22Rv1 (cell line): Measurements from ENCODE around the gene CIB2.

Source experiments
- H3K27ac ChIP-seq: fragments of 450-650 bp; 2 replicates; pipeline ENCODE4 v1.5.1; 2017
- ZFX ChIP-seq: fragments of 450-650 bp; IDR thresholded peaks from 2 replicates; pipeline ENCODE4 v1.6.1; 2017; ENCODE audit warnings: antibody characterized with exemption, borderline replicate concordance
- TF ChIP-seq, protein P1 (sequence below): fragments of 450-650 bp; IDR thresholded peaks from 2 replicates; pipeline ENCODE4 v1.5.1; 2017; ENCODE audit warnings: mild to moderate bottlenecking

CIB2 gene

DNA sequence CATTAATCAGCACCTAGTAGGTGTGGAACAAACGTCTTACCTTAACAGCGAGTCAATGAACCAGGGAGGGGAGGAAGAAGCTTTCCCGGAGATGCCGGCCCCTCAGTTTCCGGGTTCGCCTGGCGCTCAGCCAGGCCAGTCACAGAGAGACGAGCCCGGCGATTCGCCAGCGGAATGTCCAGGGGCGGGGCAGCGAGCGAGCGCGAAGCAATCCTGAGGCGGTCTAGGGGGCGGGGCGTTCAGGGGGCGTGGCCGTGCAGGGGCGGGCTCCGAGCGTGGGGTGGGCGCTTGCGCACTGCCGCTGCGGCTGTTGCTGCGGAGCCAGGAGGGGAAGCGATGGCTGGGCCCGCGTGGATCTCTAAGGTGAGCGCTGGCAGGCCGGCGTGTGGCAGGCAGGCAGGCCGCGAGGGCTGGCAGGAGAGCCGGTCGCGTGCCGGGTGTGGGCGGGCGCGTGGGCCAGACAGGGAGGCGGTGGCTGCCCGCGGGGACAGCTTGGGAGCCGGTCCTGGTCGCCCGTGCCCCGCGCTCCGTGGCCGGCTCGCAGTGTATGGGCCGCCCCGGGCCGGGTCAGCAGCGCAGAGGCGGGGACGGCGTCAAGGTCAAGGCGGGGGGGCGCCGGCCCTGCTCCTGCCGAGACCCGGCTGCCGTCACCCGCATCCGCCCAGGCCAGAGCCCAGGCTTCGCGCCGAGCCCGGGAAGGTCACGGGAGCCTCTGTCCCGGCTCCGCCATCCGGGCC lies 18.0 kb upstream of the CIB2 start, which contains the start of gene IDH3A:
Gene IDH3A, plus strand, starts transcription at position 295 of the 737 bp plus-strand sequence. Its CDS starts 42 bp downstream, at position 337.
- H3K27ac ChIP-seq, result peak within 1 kb of the TSS; percentile 69
- TF ChIP-seq, protein P1, sequence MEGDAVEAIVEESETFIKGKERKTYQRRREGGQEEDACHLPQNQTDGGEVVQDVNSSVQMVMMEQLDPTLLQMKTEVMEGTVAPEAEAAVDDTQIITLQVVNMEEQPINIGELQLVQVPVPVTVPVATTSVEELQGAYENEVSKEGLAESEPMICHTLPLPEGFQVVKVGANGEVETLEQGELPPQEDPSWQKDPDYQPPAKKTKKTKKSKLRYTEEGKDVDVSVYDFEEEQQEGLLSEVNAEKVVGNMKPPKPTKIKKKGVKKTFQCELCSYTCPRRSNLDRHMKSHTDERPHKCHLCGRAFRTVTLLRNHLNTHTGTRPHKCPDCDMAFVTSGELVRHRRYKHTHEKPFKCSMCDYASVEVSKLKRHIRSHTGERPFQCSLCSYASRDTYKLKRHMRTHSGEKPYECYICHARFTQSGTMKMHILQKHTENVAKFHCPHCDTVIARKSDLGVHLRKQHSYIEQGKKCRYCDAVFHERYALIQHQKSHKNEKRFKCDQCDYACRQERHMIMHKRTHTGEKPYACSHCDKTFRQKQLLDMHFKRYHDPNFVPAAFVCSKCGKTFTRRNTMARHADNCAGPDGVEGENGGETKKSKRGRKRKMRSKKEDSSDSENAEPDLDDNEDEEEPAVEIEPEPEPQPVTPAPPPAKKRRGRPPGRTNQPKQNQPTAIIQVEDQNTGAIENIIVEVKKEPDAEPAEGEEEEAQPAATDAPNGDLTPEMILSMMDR, result no peak
- no peak for TF ChIP-seq ZFX

DNA sequence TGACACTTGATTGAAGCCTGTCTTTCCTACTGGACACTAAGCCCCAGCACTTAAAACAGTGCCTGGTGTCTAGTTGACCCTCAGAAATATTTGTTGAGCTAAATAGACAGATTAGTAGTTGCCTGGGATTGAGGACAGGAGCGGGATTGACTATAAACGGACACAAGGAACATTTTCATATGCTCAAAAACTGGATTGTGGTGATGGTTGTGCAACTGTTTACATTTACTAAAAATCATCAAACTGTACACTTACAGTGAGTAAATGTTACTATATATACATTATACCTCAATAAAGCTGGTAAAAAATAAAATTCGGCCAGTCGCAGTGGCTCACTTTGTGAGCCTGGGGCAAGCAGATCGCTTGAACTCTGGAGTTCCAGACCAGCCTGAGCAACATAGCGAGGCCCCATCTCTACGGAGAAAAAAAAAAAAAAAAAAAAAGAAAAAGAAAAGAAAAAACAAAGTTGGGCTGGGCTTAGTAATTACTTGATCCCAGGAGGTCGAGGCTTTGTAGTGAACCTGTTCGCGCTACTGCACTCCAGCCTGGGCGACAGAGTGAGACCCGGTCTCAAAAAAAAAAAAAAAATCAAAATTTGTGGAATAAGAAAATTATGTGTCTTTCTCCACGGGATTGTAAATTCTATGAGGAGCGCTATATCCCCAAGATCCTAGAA lies 17.3 kb upstream of the CIB2 start:
- H3K27ac ChIP-seq, result peak overlapping the region; percentile 69
- no peak for TF ChIP-seq ZFX
- TF ChIP-seq, protein P1, result no peak

DNA sequence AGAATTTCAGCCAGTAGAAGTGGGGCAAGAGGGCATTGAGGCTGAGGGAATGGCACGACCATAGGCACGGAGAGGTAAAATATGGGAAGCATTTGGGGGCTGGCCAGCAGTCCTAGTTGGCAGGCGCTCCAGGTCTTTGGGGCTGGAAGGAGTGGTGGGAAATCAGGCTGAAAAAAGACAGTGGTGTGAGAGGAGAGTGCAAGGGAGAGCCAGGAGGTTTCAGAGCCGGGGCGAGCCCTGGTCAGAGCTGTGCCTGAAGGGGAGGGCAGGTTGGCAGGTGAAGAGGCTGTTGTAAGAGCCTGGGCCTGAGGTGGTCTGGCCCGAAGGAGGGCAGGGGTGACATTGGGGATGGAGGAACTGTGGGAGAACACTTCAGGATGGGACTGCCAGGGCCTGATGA lies 16.3 kb upstream of the CIB2 start:
- no peak overlapping the region for H3K27ac ChIP-seq
- TF ChIP-seq ZFX, result no peak

DNA sequence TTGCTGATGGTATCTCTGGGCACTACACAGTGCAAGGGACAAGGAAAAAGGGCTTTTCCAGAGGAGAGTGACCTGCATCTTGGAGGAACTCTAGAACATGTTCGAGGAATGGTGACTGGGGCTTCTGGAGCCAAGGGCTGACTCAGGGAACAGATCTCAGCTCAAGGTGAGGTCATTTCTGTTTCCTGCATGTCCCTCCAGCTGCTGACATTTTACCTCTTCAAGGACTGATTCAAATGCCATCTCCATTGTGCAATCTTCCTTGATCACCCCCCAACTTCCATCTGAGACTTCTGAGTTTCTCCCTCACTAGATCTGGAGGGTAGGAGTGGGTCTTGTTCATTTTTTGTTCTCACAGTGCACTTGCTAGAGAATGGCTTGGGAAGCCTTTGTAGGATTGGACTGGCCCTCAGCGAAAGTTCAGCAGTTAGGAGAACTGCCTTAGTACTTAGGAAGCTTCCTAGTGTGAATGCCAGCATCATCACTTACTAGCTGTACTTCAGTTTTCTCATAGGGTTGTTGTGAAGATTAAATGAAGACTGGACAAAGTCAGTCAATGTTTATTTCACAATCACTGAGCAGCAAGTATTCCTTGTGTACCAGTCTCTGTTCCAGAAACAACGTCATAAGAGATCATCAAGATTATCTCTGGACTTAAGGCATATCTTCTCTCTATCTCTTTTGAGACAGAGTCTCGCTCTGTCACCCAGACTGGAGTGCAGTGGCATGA lies 15.3 kb upstream of the CIB2 start:
- no peak overlapping the region for H3K27ac ChIP-seq
- TF ChIP-seq, protein P1, result no peak
- no peak for TF ChIP-seq ZFX

DNA sequence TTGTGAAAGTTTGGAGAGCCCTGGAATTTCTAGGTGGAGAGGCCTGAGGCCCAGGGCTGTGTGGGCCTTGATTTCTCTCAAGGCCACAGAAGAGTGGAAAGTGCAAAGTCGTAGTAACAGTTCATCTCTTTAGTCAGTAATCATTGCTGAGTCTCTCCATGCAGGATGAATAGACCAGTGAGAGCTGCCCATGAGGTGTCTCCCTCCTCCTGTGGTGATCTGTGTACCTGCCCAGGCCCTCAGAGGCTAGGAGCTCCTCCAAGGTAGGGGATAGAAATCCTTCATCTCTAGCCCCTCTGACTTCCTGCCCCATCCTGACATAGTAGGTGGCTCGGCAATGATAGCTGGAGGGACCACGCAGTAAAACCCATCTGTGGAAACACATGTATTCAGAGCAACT lies 11.1 kb upstream of the CIB2 start:
- no peak for TF ChIP-seq ZFX
- TF ChIP-seq, protein P1, result no peak
- no peak overlapping the region for H3K27ac ChIP-seq

DNA sequence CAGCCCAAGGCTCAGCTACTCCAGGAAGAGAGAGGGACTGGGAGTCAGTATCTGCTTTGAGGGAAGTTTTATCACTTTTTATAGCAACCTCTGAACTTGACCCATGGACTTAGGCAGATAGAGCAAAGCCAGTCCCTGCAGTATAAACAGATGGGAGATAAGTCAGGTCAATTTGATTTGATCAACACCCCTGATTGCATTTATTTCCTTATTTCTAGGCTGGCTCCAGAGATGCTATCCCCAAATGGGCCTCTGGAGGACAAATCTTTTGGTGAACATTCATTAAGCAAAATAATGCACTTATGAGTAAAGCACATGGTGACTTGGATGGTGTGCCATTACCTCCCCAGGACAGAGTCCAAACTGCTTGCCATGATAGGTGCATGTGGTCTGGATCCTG lies 9.0 kb upstream of the CIB2 start:
- no peak overlapping the region for H3K27ac ChIP-seq
- no peak for TF ChIP-seq ZFX
- TF ChIP-seq, protein P1, result no peak

DNA sequence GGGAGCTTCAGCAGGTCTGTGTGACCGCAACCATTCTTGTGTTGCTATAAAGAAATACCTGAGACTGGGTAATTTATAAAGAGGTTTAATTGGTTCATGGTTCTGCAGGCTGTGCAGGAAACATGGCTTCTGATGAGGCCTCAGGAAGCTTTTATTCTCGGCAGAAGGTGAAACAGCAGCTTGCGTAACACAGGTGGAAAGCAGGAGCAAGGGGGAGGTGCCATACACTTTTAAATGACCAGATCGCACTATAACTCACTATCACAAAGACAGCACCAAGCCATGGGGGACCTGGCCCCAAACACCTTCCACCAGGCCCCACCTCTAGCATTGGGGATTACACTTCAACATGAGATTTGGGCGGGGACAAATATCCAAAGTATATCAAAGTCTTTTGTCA lies 8.3 kb upstream of the CIB2 start:
- TF ChIP-seq, protein P1, result no peak
- no peak for TF ChIP-seq ZFX
- H3K27ac ChIP-seq, result no peak overlapping the region
